Heart right ventricle (tissue), 16 donors: Measurements from ENCODE around the gene RAB11A. TPM values are rescaled to one million over a fixed set of nuclear protein-coding genes. Genes with fewer than 3 reads are reported as not detected.

Source experiments
- ATAC-seq, 8 donors: fragments of 200-7000 bp; cut with Tn5 transposase; one replicate each; pipeline ENCODE4 v1.9.1; 2020; ENCODE audit warnings: mild to moderate bottlenecking in 8 of 8, moderate library complexity in 8 of 8, moderate number of reproducible peaks in 1 of 8
- DNase-seq, 2 donors: peaks; one replicate each; pipeline ENCODE4 v3.0.0-alpha.2; 2020
- H3K27ac ChIP-seq, 10 donors: fragments of 200-600 bp; sonication (generic) in 2 of 10; one replicate each; pipeline versions ENCODE4 v1.5.0 to v1.8.0; 2020 to 2022; ENCODE audit warnings: mild to moderate bottlenecking in 3 of 10
- H3K27me3 ChIP-seq, 7 donors: fragments of 200-600 bp; one replicate each; pipeline ENCODE4 v1.8.0; 2021 to 2022; ENCODE audit warnings: mild to moderate bottlenecking in 2 of 7
- H3K36me3 ChIP-seq, 9 donors: fragments of 200-600 bp; sonication (generic) in 1 of 9; one replicate each; pipeline versions ENCODE4 v1.5.0 to v1.8.0; 2020 to 2022; ENCODE audit warnings: mild to moderate bottlenecking in 2 of 9
- H3K4me1 ChIP-seq, 9 donors: fragments of 200-600 bp; sonication (generic) in 1 of 9; one replicate each; pipeline versions ENCODE4 v1.5.0 to v1.8.0; 2020 to 2022; ENCODE audit warnings: mild to moderate bottlenecking in 4 of 9
- H3K4me3 ChIP-seq, 10 donors: fragments of 200-600 bp; sonication (generic) in 2 of 10; one replicate each; pipeline versions ENCODE4 v1.5.0 to v1.8.0; 2020 to 2022; ENCODE audit warnings: mild to moderate bottlenecking in 7 of 10, moderate library complexity in 2 of 10
- H3K9me3 ChIP-seq, 11 donors: fragments of 200-600 bp in 10 of 11; sonication (generic) in 2 of 11; one replicate each; pipeline versions ENCODE4 v1.5.0 to v1.8.0; 2013 to 2022; ENCODE audit warnings: mild to moderate bottlenecking in 2 of 11, control low read depth in 1 of 11, moderate library complexity in 1 of 11
- CTCF ChIP-seq, 9 donors: fragments of 200-600 bp; sonication (generic) in 2 of 9; IDR thresholded peaks; one replicate each; pipeline versions ENCODE4 v1.5.0 to v1.8.0; 2021 to 2022; ENCODE audit warnings: antibody characterized with exemption in 9 of 9, mild to moderate bottlenecking in 5 of 9, moderate library complexity in 1 of 9
- WGBS, 2 donors: extraction: QIAGEN DNeasy Blood & Tissue Kit; methylation state at CpG; one replicate each; pipeline ENCODE4 v1.1.7; 2013; ENCODE audit warnings: inconsistent platforms in 1 of 2; 5-methylcytosine and 5-hydroxymethylcytosine counted together
- intact Hi-C, 10 donors: fragments of 100-400 bp; cut with DNase I; formaldehyde crosslinking; loops; one replicate each; pipeline versions ENCODE4 v1.11.1 to v1.14.2; 2022
- polyA plus RNA-seq, 2 donors: library from polyadenylated mRNA; stranded (reverse); fragments of 200-250 nt; gene quantifications; one replicate each; pipeline ENCODE4 v1.2.3, GENCODE V29; 2013
- total RNA-seq, 10 donors: library from RNA; stranded (reverse); fragmentation: NEBNext Ultra II Directional in 3 of 10; extraction: Animal tissue kit (Norgen Biotek cat#: 25700) in 3 of 10; gene quantifications; one replicate each; pipeline versions ENCODE4 v1.2.1 to v1.2.4, GENCODE V29; 2021 to 2023
- donor health status: Arrhythmogenic right ventricular cardiomyopathy.
- donor health status: ischemic (EF 13 %, LVEDD 7.1; RV severe dilation, severe dysfunction).
- donor health status: healthy with polysubstance abuse.
- donor health status: DM: no; HTN: yes; CAD: no.
- donor health status: DM: no; HTN: no; CAD: no.
- donor health status: ischemic (EF 25% LVEDD 6.9; RV normal size, moderate dysfunction).
- donor health status: ischemic (EF 25% LVEDD 5.7; RV mildly dilated, moderate dysfunction).
- donor health status: healthy.
- donor health status: DM: yes; HTN: yes; CAD: no.
- donor health status: Ischemic cardiomyopathy.
- donor health status: ischemic (EF 35%, LVEDD 5.7; RV mildly dilated, moderate dysfunction).
- donor health status: nonischemic (EF 11% LVEDD 7.7; RV severe dilation, severe dysfunction).
- donor health status: DM: yes; HTN: yes; CAD: no.
- donor health status: PGD.
- donor health status: ischemic (EF 29% LVEDD 5.4; RV normal size, mild dysfunction).
- donor health status: nonischemic (EF 23%, LVEDD 6.1; RV moderate dilation, normal function).

Gene RAB11A
- total and polyA plus RNA-seq, 12 donors, result 28.5 to 211 (median 150) TPM

- no peaks in the 10 kb centered on the region for H3K27me3 ChIP-seq
- DNase-seq, result no peak
- H3K4me1 ChIP-seq, result peaks cover 0 to 27% (median 0%) of the 10 kb centered on the region in 9 donors
- no peak for ATAC-seq
- peaks cover 0 to 91% (median 18%) of the 10 kb centered on the region in 9 donors for H3K36me3 ChIP-seq
- no peak overlapping the region for H3K4me3 ChIP-seq
- TF ChIP-seq CTCF (IDR thresholded peaks at IDR 0.05), result no peak
- H3K9me3 ChIP-seq, result no peaks in the 10 kb centered on the region
- H3K27ac ChIP-seq, result no peak overlapping the region
- intact Hi-C loops, result no loop called here
- 90 to 92% methylated on average over 5 of the region's 5 CpGs for WGBS, 2 donors
Observed at GRCh38 chr15:65893060-65893459, 23.8 kb downstream of the RAB11A start.

- Histone ChIP-seq H3K4me1 (peaks cover 0 to 23% (median 0%) of the 10 kb centered on the region in 9 donors), H3K9me3 (no peaks in the 10 kb centered on the region), H3K27me3 (no peaks in the 10 kb centered on the region), H3K27ac (no peak overlapping the region), H3K4me3 (no peak overlapping the region), H3K36me3 (peaks cover 0 to 91% (median 13%) of the 10 kb centered on the region in 9 donors)
- no peak for DNase-seq
- 44 to 63% methylated on average over 2 of the region's 2 CpGs for WGBS, 2 donors
- ATAC-seq, result no peak
- intact Hi-C loops, result no loop called here
- TF ChIP-seq CTCF (IDR thresholded peaks at IDR 0.05), result no peak
Observed at GRCh38 chr15:65896236-65896635, 26.9 kb downstream of the RAB11A start.

GRCh38 chr15:65900488-65900887, 31.2 kb downstream of the RAB11A start:
- H3K4me3 ChIP-seq, result no peak overlapping the region
- H3K9me3 ChIP-seq, result no peaks in the 10 kb centered on the region
- H3K27ac ChIP-seq, result no peak overlapping the region
- peaks cover 0 to 53% (median 20%) of the 10 kb centered on the region in 9 donors for H3K4me1 ChIP-seq
- H3K36me3 ChIP-seq, result peaks cover 0 to 99% (median 20%) of the 10 kb centered on the region in 9 donors
- H3K27me3 ChIP-seq, result no peaks in the 10 kb centered on the region
- ATAC-seq (no peak), DNase-seq (no peak)
- no peak for TF ChIP-seq CTCF (IDR thresholded peaks at IDR 0.05)
- WGBS, 2 donors, result 95 to 97% methylated on average over 3 of the region's 3 CpGs
- intact Hi-C loops, result no loop called here

- Histone ChIP-seq H3K27ac (no peak overlapping the region), H3K4me3 (no peak overlapping the region), H3K9me3 (no peaks in the 10 kb centered on the region), H3K4me1 (peaks cover 0 to 48% (median 16%) of the 10 kb centered on the region in 9 donors), H3K36me3 (peaks cover 0 to 99% (median 20%) of the 10 kb centered on the region in 9 donors), H3K27me3 (no peaks in the 10 kb centered on the region)
- ATAC-seq (no peak), DNase-seq (no peak)
- intact Hi-C loops, result no loop called here
- WGBS, 2 donors, result 74 to 75% methylated on average over 2 of the region's 2 CpGs
- TF ChIP-seq CTCF (IDR thresholded peaks at IDR 0.05), result no peak
Observed at GRCh38 chr15:65901336-65901735, 32.0 kb downstream of the RAB11A start.
